Astrocyte (in vitro differentiated cells and primary cell): Measurements from ENCODE around the gene GIGYF1.

Source experiments
- EZH2 ChIP-seq: IDR thresholded peaks from 2 replicates; pipeline ENCODE4 v1.6.1; 2012; ENCODE audit warnings: mild to moderate bottlenecking, low read length, inconsistent platforms; ENCODE audit not compliant: insufficient read depth
- TF ChIP-seq, protein P1 (sequence below): IDR thresholded peaks from 2 replicates; pipeline ENCODE4 v1.5.1; 2011; ENCODE audit warnings: low read depth, mild to moderate bottlenecking, inconsistent platforms, low read length, moderate library complexity; ENCODE audit not compliant: insufficient read depth

DNA sequence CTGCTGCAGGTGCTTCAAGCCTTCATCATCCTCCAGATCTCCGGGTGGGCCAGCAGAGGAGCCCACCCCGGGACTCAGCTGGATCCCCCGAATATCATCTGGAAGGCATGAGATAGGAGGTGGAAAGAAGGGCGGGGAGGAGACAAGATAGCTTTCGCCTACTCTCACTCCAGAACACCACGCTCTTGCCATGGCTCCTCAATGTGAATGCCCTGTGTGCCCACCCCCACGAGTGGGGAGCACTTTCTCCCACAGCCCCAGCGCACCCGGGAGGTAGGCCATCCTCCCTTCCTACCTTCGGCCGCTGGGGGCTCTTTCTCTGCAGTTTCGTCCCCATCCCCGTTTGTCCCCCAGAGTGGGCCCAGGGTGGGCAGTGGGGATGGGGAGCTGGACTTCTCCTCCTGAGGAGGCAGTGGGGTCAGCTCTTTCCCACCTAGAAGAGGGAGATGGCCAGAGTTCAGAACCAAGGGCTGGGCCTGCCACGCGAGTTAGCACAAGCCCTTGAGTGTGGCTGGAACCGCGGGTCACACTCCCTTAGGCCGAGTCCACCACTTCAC lies 8.9 kb downstream of the GIGYF1 start:
- TF ChIP-seq, protein P1, sequence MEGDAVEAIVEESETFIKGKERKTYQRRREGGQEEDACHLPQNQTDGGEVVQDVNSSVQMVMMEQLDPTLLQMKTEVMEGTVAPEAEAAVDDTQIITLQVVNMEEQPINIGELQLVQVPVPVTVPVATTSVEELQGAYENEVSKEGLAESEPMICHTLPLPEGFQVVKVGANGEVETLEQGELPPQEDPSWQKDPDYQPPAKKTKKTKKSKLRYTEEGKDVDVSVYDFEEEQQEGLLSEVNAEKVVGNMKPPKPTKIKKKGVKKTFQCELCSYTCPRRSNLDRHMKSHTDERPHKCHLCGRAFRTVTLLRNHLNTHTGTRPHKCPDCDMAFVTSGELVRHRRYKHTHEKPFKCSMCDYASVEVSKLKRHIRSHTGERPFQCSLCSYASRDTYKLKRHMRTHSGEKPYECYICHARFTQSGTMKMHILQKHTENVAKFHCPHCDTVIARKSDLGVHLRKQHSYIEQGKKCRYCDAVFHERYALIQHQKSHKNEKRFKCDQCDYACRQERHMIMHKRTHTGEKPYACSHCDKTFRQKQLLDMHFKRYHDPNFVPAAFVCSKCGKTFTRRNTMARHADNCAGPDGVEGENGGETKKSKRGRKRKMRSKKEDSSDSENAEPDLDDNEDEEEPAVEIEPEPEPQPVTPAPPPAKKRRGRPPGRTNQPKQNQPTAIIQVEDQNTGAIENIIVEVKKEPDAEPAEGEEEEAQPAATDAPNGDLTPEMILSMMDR: no peak
- TF ChIP-seq EZH2: no peak
